HEK293 (cell line): ENCODE measurements around the gene ANKRD11.

ENCODE experiments used
- CTCF ChIA-PET: fragments of 350-600 bp; formaldehyde crosslinking; extraction: SDS; loops from one replicate; lab custom pipeline; 2021; ENCODE audit warnings: antibody characterized with exemption; lab: Yijun Ruan, JAX
- POLR2A ChIA-PET: fragments of 300-600 bp; formaldehyde crosslinking; extraction: SDS; loops from one replicate; lab custom pipeline; 2020; ENCODE audit warnings: antibody characterized with exemption, inconsistent platforms; lab: Yijun Ruan, JAX
- H3K27ac ChIP-seq: fragments of 200-500 bp; sonication (Bioruptor generic); 2 replicates; pipeline ENCODE4 v1.5.1; 2014; ENCODE audit warnings: low read depth, low read length, control low read depth, inconsistent platforms; ENCODE audit errors: extremely low read depth
- H3K36me3 ChIP-seq, 2 experiments: fragments of 200-500 bp in 1 of 2; sonication (Bioruptor generic) in 1 of 2; 1 replicate in 1 of 2; 2 replicates in 1 of 2; pipeline ENCODE4 v1.5.1; 2014 to 2017; ENCODE audit warnings: inconsistent platforms in 2 of 2, low read length in 2 of 2; ENCODE audit not compliant: control insufficient read depth in 2 of 2, insufficient read depth in 1 of 2
- H3K4me1 ChIP-seq: fragments of 200-500 bp; sonication (Bioruptor generic); 2 replicates; pipeline ENCODE4 v1.5.1; 2014; ENCODE audit warnings: mild to moderate bottlenecking, low read length, inconsistent platforms; ENCODE audit not compliant: control insufficient read depth, insufficient read depth
- H3K4me3 ChIP-seq: 2 replicates; pipeline ENCODE4 v1.5.1; 2011; ENCODE audit warnings: low read depth, mild to moderate bottlenecking, control low read depth, low read length, moderate library complexity
- H3K9me3 ChIP-seq: fragments of 200-500 bp; sonication (Bioruptor generic); 2 replicates; pipeline ENCODE4 v1.5.1; 2014; ENCODE audit warnings: low read depth, low read length, inconsistent platforms; ENCODE audit not compliant: control insufficient read depth, insufficient read depth
- GLI2 ChIP-seq: fragments of 450-650 bp; formaldehyde crosslinking; IDR thresholded peaks from 2 replicates; pipeline ENCODE4; 2017; ENCODE audit warnings: missing biosample characterization, missing genetic modification characterization, low read depth, borderline replicate concordance
- HOXA7 ChIP-seq: sonication (generic); formaldehyde crosslinking; IDR thresholded peaks from 2 replicates; pipeline ENCODE4 v1.8.1; 2022; ENCODE audit warnings: missing genetic modification reagents, borderline replicate concordance
- KLF16 ChIP-seq: fragments of 450-650 bp; formaldehyde crosslinking; IDR thresholded peaks from 2 replicates; pipeline ENCODE4 v1.5.1; 2017; ENCODE audit warnings: missing biosample characterization, missing genetic modification characterization
- KLF7 ChIP-seq: fragments of 450-650 bp; formaldehyde crosslinking; IDR thresholded peaks from 2 replicates; pipeline ENCODE4 v1.5.1; 2016; ENCODE audit warnings: missing biosample characterization, missing genetic modification characterization, borderline replicate concordance
- ZBTB17 ChIP-seq: fragments of 450-650 bp; formaldehyde crosslinking; IDR thresholded peaks from 2 replicates; pipeline ENCODE4 v1.5.1; 2016; ENCODE audit warnings: missing biosample characterization, missing genetic modification characterization
- ZBTB20 ChIP-seq: fragments of 450-650 bp; formaldehyde crosslinking; IDR thresholded peaks from 2 replicates; pipeline ENCODE4 v1.5.1; 2016; ENCODE audit warnings: missing biosample characterization, missing genetic modification characterization
- ZNF138 ChIP-seq: fragments of 450-650 bp; formaldehyde crosslinking; IDR thresholded peaks from 2 replicates; pipeline ENCODE4 v1.5.1; 2016; ENCODE audit warnings: missing biosample characterization, missing genetic modification characterization, borderline replicate concordance
- ZNF146 ChIP-seq: fragments of 450-650 bp; formaldehyde crosslinking; IDR thresholded peaks from 2 replicates; pipeline ENCODE4 v1.5.1; 2016; ENCODE audit warnings: missing biosample characterization, missing genetic modification characterization
- ZNF184 ChIP-seq: fragments of 450-650 bp; IDR thresholded peaks from 2 replicates; pipeline ENCODE4 v1.5.1; 2018; ENCODE audit warnings: missing biosample characterization, mild to moderate bottlenecking, missing genetic modification characterization
- ZNF23 ChIP-seq: fragments of 450-650 bp; formaldehyde crosslinking; IDR thresholded peaks from 2 replicates; pipeline ENCODE4 v1.5.1; 2016; ENCODE audit warnings: missing biosample characterization, missing genetic modification characterization, borderline replicate concordance
- ZNF335 ChIP-seq: fragments of 450-650 bp; formaldehyde crosslinking; conservative IDR thresholded peaks from 2 replicates; pipeline ENCODE4 v1.5.1; 2016; ENCODE audit warnings: missing biosample characterization, missing genetic modification characterization
- ZNF354C ChIP-seq: fragments of 450-650 bp; formaldehyde crosslinking; IDR thresholded peaks from 2 replicates; pipeline ENCODE4 v1.5.1; 2016; ENCODE audit warnings: missing biosample characterization, missing genetic modification characterization, low read depth, borderline replicate concordance
- ZNF404 ChIP-seq: fragments of 450-650 bp; formaldehyde crosslinking; IDR thresholded peaks from 2 replicates; pipeline ENCODE4 v1.5.1; 2017; ENCODE audit warnings: missing biosample characterization, missing genetic modification characterization
- ZNF514 ChIP-seq: fragments of 450-650 bp; formaldehyde crosslinking; IDR thresholded peaks from 2 replicates; pipeline ENCODE4 v1.5.1; 2016; ENCODE audit warnings: missing biosample characterization, missing genetic modification characterization
- ZNF560 ChIP-seq: fragments of 450-650 bp; formaldehyde crosslinking; IDR thresholded peaks from 2 replicates; pipeline ENCODE4 v1.5.1; 2017; ENCODE audit warnings: missing biosample characterization, missing genetic modification characterization, borderline replicate concordance
- ZNF596 ChIP-seq: fragments of 450-650 bp; IDR thresholded peaks from 2 replicates; pipeline ENCODE4 v1.5.0; 2018; ENCODE audit warnings: missing biosample characterization, mild to moderate bottlenecking, missing genetic modification characterization, moderate library complexity
- ZNF670 ChIP-seq: fragments of 450-650 bp; formaldehyde crosslinking; IDR thresholded peaks from 2 replicates; pipeline ENCODE4 v1.5.1; 2016; ENCODE audit warnings: missing biosample characterization, missing genetic modification characterization, low read depth
- ZNF843 ChIP-seq: fragments of 450-650 bp; formaldehyde crosslinking; IDR thresholded peaks from 2 replicates; pipeline ENCODE4 v1.5.1; 2016; ENCODE audit warnings: missing biosample characterization, missing genetic modification characterization
- ZSCAN16 ChIP-seq: fragments of 450-650 bp; formaldehyde crosslinking; IDR thresholded peaks from 2 replicates; pipeline ENCODE4 v1.5.1; 2016; ENCODE audit warnings: missing biosample characterization, missing genetic modification characterization
- TF ChIP-seq, protein P1 (sequence below): fragments of 450-650 bp; formaldehyde crosslinking; IDR thresholded peaks from 2 replicates; pipeline ENCODE4 v1.5.1; 2017; ENCODE audit warnings: missing biosample characterization, missing genetic modification characterization
- TF ChIP-seq, protein P2 (sequence below): fragments of 450-650 bp; formaldehyde crosslinking; optimal IDR thresholded peaks from 2 replicates; pipeline ENCODE3; 2016; ENCODE audit warnings: missing biosample characterization, mild to moderate bottlenecking, missing genetic modification characterization
- TF ChIP-seq, protein P3 (sequence below): fragments of 450-650 bp; formaldehyde crosslinking; IDR thresholded peaks from 2 replicates; pipeline ENCODE4 v1.5.1; 2016; ENCODE audit warnings: missing biosample characterization, missing genetic modification characterization
- TF ChIP-seq, protein P4 (sequence below): IDR thresholded peaks from 2 replicates; pipeline ENCODE4 v1.6.1; 2011; ENCODE audit warnings: mild to moderate bottlenecking, low read depth, low read length, borderline replicate concordance

The ANKRD11 gene

DNA sequence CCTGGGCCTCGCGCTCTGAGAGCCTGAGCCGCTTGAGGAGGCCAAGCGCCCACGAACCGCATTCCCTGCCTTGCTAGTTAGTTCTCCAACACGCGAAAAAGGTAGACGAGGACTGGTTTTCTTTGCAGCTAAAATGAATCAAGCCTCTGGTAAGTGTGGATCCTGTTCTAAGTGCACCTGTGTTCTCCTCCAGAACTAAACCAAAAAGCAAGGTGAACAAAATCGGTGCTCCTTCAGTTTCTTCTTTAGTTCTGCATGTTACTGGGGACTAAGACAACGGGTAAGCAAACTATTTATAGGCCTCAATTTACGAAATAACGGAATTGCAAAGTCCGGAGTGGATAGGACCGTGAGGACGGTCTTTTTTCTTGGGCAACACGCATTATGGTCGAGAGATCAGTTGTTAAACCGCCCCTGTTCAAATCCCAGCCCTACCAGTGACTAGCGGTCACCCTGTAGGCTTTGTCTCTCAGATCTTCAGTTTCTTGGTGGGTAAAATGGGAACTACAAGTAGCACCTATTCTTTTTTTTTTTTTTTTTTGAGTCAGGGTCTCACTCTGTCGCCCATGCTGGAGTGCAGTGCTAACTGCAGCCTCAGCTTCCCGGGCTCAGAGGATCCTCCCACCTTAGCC is 993 bp upstream of the ANKRD11 start:
- H3K9me3 ChIP-seq, result no peaks in the 10 kb centered on the region
- POLR2A ChIA-PET, result interaction anchor here (1.0 kb wide), 1 partner anchor 249 kb away, joined by 3 read pairs; no protein-coding TSS in a partner anchor
- peaks cover 17% of the 10 kb centered on the region for H3K4me1 ChIP-seq
- TF ChIP-seq ZNF335 (tag by site-specific recombination) (peak; percentile 52; the same call in 1 of the 2 replicates), ZNF514 (tag by site-specific recombination) (no peak), ZNF596 (tag by site-specific recombination) (peak; percentile 25; the same call in 1 of the 2 replicates), ZBTB17 (tag by site-specific recombination) (0 out of 2 replicates have a peak, but pooled peaks have one; percentile 41)
- TF ChIP-seq, protein P1, sequence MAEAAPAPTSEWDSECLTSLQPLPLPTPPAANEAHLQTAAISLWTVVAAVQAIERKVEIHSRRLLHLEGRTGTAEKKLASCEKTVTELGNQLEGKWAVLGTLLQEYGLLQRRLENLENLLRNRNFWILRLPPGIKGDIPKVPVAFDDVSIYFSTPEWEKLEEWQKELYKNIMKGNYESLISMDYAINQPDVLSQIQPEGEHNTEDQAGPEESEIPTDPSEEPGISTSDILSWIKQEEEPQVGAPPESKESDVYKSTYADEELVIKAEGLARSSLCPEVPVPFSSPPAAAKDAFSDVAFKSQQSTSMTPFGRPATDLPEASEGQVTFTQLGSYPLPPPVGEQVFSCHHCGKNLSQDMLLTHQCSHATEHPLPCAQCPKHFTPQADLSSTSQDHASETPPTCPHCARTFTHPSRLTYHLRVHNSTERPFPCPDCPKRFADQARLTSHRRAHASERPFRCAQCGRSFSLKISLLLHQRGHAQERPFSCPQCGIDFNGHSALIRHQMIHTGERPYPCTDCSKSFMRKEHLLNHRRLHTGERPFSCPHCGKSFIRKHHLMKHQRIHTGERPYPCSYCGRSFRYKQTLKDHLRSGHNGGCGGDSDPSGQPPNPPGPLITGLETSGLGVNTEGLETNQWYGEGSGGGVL, result no peak
- TF ChIP-seq, protein P2, sequence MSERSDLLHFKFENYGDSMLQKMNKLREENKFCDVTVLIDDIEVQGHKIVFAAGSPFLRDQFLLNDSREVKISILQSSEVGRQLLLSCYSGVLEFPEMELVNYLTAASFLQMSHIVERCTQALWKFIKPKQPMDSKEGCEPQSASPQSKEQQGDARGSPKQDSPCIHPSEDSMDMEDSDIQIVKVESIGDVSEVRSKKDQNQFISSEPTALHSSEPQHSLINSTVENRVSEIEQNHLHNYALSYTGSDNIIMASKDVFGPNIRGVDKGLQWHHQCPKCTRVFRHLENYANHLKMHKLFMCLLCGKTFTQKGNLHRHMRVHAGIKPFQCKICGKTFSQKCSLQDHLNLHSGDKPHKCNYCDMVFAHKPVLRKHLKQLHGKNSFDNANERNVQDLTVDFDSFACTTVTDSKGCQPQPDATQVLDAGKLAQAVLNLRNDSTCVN (tag by site-specific recombination), result peak; percentile 23
- TF ChIP-seq, protein P3, sequence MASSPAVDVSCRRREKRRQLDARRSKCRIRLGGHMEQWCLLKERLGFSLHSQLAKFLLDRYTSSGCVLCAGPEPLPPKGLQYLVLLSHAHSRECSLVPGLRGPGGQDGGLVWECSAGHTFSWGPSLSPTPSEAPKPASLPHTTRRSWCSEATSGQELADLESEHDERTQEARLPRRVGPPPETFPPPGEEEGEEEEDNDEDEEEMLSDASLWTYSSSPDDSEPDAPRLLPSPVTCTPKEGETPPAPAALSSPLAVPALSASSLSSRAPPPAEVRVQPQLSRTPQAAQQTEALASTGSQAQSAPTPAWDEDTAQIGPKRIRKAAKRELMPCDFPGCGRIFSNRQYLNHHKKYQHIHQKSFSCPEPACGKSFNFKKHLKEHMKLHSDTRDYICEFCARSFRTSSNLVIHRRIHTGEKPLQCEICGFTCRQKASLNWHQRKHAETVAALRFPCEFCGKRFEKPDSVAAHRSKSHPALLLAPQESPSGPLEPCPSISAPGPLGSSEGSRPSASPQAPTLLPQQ (tag by site-specific recombination), result 0 out of 2 replicates have a peak, but pooled peaks have one; percentile 2
- CTCF ChIA-PET, result interaction anchor here (0.6 to 0.7 kb wide), 3 partner anchors 11 to 748 kb away, joined by 3 to 4 read pairs (median 3); no protein-coding TSS in a partner anchor
- H3K36me3 ChIP-seq, result no peaks in the 10 kb centered on the region
- peak overlapping the region; percentile 66 for H3K27ac ChIP-seq
- H3K4me3 ChIP-seq, result peak overlapping the region; percentile 81

DNA sequence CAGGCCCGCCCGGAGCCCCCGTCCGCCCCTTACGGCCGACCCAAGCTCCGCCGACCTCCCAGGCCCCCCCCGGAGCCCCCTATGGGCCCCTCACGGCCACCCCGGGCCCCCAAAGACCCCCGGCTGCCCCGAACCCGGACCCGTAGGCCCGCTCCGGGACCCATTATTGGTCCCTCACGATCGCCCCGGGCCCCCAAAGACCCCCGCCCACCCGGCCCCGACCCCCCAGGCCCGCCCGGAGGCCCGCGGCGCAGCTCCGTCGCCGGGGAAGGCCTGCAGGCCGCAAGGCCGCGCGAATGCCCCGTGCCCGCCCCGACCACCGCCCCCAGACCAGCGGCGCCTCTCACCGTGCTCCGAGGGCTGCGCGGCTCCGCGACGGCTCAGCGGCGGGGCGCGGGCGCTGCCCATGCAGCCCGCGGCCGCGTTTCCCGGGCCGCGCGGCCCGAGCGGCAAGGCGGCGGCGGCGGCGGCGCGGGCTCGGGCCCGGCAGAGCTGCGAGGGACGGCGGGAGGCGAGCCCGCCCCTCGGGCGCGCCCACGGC is 393 bp downstream of the ANKRD11 start:
- Histone ChIP-seq H3K9me3 (no peaks in the 10 kb centered on the region), H3K4me1 (peaks cover 26% of the 10 kb centered on the region), H3K4me3 (peak overlapping the region; percentile 69), H3K27ac (peak overlapping the region; percentile 91), H3K36me3 (no peaks in the 10 kb centered on the region)
- ChIA-PET CTCF (no interaction called here), POLR2A (interaction anchor here (0.5 to 2.5 kb wide), 4 partner anchors 18 to 248 kb away, joined by 3 to 11 read pairs (median 4); partner anchors contain the start of gene SPG7)
- TF ChIP-seq ZNF146, result no peak
- TF ChIP-seq ZBTB20, result no peak
- no peak for TF ChIP-seq HOXA7 (CRISPR knock-in tag)
- no peak for TF ChIP-seq ZNF184
- no peak for TF ChIP-seq ZNF670 (tag by site-specific recombination)
- no peak for TF ChIP-seq ZNF138
- TF ChIP-seq, protein P4, sequence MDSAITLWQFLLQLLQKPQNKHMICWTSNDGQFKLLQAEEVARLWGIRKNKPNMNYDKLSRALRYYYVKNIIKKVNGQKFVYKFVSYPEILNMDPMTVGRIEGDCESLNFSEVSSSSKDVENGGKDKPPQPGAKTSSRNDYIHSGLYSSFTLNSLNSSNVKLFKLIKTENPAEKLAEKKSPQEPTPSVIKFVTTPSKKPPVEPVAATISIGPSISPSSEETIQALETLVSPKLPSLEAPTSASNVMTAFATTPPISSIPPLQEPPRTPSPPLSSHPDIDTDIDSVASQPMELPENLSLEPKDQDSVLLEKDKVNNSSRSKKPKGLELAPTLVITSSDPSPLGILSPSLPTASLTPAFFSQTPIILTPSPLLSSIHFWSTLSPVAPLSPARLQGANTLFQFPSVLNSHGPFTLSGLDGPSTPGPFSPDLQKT, result no peak
- no peak for TF ChIP-seq ZNF560 (tag by site-specific recombination)
- no peak for TF ChIP-seq ZNF843 (tag by site-specific recombination)
- TF ChIP-seq ZNF354C (tag by site-specific recombination), result no peak
- TF ChIP-seq KLF16, result no peak
- no peak for TF ChIP-seq ZNF23
- no peak for TF ChIP-seq GLI2 (tag by site-specific recombination)
- TF ChIP-seq ZNF404 (tag by site-specific recombination), result no peak
- no peak for TF ChIP-seq KLF7
- no peak for TF ChIP-seq ZSCAN16
